GM19351 (cell line): ENCODE data around the gene AQR.

ENCODE experiments used
- ATAC-seq: cut with Tn5 transposase; IDR thresholded peaks from one replicate; pipeline ENCODE4 v1.9.1; 2021; ENCODE audit warnings: mild to moderate bottlenecking, moderate library complexity; ENCODE audit not compliant: unreplicated experiment

AQR gene

DNA sequence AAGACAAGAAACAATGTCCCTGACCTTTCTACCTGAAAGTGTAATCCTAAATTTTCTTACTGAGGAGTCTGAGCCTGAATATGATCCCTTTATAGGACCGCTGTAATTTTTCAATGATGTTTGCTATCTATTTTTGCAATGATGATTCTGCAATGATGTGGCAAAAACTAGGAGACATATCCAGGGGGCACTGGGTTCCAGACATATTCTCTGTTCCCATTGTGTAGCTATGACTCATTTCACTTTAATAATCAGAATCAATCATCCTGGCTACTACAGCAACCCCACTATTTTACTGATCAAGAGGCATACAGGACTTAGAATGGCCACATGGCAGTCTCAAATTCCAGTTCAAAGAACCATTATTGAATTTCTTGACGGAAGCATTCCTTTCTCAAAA is 85.9 kb downstream of the AQR start:
- no peak for ATAC-seq

DNA sequence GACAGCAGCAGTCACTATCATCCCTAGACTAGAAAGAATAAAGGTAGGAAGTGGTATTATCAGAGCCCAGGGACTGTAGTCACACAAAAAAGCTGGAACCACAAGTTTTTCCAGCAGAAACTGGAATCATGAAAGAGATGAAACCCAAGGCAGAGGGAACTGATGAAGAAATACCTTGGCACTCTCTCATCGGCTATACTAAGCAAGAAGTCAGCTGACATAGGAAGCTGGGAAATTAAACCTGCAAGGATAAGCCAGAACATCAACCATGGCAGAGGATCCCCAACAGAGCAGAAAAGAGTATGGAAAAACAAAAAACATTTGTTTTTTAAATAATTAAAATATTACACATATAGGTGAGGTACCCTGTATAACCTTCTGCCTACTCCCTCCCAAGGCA is 86.5 kb downstream of the AQR start:
- no peak for ATAC-seq

DNA sequence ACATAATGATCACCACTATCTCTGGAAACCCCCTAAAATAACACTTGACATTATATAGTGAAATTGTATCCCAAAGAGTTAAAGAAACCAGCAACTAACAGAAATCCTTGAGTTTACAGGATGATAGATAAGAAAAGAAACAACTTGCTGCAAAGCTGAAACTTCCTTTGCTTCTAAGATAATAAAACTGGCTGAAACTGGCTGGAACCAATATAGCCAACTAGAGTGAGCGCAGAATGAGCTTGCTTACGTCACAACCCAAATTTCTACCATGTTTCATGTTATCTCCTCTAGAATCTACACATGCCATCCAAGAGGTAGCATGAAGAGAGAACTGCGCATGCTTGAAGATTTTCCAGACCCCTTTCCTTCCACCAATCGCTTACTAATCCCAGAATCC is 90.4 kb downstream of the AQR start:
- no peak for ATAC-seq

DNA sequence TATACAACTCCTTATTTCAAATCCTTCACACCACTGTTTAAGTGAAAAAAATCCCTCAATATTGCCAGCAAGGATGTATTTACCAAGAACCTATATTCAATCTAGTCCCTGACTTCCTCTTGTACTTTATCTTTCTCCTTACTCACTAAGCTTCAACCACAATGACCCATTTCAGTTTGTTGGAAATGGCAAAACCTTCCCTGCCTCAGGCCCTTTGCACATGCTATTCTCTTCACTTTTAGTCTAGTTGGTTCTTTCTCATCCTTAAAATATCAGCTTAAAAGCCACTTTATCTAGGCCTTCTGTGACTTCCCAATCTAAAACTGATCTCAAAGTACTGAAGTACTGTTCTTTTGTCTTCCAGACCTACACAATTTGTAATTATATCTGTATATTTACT is 92.9 kb downstream of the AQR start:
- ATAC-seq: no peak

DNA sequence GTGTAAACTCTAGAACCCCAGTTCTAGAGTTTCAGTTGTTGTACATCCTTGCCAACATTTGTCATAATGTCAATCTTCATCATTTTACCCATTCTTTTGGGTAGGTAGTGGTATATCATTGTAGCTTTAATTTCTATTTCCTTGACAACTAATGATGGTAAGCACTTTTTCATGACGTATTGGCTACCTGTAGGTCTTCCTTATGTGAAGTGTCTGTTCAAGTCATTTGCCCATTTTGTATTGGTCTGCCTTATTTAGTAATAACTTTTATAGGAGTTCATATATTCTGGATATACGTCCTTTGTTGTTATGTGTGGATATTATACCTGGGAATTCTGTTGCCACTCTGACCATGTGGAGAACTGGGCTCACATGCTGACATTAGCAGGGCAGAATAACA is 100.4 kb downstream of the AQR start:
- ATAC-seq: no peak

DNA sequence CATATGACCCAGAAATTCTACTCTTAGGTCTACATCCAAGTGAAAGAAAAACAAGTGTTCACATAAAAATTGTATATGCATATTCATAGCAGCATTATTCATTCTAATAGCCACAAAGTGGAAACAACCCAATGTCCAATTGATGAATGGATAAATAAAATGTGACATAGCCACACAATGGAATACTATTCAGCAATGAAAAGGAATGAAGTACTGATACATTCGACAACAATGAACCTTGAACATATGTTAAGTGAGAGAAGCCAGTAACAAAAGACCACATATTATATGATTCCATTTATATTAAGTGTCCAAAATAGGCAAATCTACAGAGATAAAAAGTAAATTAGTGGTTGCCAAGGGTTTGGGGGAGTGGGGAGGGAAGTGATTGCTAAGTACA is 104.0 kb downstream of the AQR start:
- ATAC-seq: no peak

DNA sequence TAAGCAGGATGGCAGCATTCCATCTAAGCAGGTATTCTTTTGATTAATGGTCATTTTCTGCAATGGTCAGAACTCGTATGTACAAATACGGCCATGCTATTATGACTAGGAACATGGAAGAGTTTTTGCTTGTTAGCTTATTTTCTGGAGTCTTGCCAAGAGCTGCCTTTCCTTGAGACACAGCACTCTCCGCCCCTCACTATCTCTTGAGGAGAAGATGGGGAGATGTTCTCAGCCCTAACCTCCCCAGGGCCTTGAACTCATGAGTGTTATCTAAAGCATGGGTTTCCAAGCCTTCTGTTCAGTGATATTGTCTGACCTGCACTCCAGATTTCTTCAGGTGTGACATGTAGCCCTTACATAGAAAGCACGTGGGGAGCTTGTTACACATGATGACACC is 108.3 kb downstream of the AQR start:
- ATAC-seq: no peak

DNA sequence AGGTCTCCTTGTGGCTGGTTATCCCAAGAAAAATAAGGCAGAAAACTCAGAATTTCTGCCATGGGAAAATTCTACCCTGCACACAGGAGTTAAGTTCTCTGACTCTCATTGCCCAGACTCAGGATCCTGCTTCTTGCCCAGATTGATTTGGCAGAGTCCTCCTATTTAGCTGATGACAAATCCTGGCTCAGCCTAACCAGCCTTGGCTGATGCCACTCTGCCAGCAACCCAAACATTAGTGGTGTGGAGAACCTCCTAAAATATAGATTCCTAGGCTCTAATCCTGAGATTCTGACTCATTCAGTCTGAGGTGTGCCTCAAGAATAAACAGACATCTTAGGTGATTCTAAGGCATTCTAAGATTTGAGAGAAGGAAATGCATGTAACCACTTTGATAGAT is 113.6 kb downstream of the AQR start:
- no peak for ATAC-seq

DNA sequence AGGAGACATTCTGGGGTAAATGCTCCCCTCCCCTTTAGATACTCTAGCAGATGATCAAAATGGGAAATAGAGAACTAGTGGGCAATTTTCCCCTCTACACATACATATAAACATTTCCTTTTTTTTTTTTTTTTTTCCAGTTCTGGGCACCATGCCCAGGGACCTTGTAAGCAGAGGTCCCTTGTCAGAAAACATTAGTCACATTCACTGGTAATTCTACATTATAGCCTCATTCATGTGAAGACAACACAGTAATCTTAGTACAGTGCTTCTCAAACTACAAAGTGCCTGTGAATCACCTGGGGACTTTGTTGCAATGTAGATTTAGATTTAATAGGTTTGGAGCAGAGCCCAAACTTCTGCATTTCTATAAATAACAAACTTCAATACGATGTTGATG is 114.1 kb downstream of the AQR start:
- ATAC-seq: no peak

DNA sequence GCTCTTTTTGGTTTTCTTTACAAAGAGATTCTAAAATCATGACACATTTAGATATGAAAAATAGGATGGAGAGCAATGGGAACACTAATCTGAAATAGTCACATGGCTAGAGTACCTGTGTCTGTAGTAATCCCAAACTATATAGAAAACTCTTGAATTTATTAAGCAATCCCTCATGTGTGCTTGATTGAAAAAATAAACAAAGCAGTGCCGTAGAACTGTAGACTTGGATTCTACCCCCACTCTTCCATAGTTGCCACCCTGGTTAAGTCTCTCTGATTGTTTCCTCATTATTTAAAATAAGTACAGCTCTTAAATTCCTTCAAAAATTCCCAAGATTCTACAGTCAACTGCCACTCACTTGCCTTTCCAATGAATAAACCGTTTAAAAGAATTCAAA is 115.3 kb downstream of the AQR start:
- ATAC-seq: no peak

DNA sequence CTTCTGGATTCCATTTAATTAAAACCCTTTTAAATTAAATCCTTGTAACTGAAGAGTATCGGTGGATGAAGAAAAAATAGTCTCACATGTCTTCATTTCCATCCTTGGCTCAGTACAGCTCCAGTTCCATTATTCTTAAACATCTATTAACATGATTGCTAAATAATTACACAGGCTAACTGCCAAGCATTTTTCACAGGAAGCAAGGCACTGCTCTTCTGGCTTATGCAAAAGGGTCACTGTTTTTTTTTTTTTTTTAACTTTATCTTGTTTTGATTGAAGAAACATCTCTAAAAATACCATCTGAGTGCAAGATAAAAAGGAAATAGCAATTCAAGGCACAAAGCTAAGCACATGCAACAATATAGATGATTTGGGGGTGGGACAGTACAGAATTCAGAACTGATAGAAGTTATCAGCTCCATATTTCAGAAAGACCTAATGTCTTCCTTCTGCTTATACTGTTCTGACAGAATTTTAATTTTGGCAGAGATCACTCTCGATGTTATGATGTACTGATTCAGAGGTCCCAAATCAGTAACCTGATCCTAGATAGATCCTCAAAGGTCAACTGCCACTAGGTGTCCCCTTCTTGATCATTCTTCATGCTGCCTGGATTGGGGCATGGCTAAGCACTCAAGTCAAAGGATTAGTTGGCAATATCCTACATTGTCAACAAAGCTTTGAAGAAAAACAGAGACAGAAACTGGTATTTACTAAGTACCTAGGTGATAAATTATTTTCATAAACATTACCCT is 116.4 kb downstream of the AQR start:
- ATAC-seq: no peak

DNA sequence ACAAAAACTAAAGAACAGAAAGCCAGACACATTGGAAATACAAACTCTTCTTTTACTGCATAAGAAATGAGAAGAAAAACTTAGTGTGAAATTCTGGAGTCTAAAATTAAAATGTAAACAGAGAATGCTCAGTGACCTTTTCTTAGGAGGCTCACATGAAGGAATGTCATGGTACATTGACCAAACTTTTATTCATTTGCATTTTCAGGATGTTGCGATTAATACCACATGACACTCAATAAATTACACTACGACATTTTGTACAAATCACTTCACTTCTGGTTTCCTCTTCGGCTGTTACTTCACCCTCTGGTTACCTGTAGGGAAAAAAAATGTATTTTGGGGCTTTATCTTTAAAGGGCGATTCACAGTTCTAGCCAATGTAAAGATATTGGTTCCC is 117.8 kb downstream of the AQR start:
- ATAC-seq: no peak

DNA sequence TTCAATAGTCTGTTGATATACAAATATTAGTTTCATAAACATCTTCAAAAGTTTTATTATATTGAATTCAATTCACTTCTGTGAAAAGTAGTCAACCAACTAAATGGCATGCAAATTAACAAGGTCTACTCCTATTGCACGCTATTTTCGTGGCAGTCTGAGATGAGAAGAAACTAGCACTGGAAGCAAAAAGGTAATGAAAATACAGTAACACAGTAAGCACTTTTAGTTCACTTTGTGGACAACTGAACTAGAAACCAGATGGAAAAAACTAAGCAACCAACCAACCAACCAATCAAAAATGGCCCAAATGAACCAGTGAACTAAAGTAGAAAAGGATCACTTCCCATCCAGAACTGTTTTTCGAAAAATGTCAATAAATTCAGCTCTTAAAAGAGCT is 118.5 kb downstream of the AQR start:
- ATAC-seq: no peak

DNA sequence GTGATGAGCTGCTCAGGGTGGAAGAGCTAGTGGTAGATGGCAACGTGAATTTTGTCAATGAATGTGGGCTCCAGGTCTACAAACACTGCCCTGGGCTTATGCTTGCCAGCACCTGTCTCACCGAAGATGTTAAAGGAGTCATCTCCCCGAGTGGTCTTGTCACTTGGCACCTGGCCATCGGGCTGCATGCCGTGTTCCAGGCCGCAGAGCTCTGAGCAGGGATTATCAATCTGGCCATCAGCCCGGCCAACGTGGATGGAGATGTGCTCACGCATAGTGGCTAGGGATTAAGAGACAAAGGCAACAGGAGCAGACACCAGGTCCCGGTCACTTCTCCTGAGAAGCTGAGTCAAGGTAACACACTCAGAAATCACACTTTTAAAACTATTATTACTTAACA is 119.4 kb downstream of the AQR start:
- no peak for ATAC-seq

DNA sequence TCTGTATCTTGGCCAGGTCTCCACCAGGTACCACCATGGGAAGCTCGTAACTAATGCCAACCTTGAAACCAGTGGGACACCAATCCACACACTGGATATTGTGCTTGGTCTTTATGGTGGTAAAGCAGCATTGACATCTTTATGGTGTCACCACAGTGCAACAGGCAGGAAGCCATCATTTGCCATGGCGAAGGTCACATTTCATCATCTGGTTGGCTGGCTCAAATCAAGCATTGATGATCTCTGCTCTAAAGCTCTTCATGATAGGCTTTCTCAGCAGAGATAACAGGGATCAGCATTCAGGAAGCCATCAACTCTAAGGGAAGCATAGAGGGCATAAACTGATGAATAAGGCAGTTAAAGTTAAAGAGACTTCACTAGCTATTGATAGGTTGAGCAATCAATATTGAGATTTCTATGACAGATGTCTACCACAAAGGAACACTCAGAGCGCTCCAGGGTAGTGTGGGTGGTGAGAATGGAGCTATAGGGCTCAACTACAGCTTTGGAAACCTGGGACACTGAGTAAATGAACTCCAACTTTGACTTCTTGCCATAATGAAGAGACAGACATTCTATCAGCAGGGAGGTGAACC is 120.1 kb downstream of the AQR start:
- no peak for ATAC-seq

DNA sequence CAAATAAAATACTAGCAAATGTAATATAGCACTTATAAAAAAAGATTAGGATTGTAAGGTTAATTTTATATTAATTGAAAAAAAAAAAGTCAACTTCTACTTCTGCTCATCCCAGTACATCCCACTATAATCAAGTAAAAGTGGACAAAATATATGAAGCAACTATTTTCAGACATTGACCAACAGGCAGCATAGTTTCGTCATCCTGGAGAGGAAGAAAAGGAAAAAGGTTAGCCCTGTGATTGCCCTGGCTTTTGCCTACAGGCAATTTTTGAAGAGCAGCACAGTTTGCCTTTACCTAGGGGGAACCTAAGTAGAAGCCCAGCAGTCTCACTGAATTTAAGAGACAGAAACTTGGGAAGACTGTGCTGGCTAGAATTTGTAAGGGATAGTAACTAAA is 121.9 kb downstream of the AQR start:
- no peak for ATAC-seq

DNA sequence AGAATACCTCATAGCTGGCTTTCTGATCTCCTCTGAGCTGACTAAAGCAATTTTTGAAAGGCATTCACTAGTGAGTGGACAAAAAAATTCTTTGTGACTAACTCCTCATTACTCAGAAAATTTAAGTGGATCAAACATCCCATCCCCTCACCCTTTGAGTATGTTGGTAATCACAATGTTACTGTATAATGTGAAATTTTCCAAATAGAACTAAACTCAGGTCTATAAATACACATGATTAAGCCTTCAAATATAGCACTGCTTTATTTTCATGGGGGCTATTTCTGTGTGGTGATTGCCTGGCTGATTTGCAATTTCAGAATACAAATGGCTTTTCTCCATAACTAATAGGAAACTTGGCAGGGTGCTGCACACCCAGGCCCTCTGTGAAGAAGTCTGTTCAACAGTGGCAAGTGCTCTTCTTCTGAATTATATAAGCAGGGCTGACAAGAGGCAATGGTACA is 128.2 kb downstream of the AQR start:
- ATAC-seq: no peak

DNA sequence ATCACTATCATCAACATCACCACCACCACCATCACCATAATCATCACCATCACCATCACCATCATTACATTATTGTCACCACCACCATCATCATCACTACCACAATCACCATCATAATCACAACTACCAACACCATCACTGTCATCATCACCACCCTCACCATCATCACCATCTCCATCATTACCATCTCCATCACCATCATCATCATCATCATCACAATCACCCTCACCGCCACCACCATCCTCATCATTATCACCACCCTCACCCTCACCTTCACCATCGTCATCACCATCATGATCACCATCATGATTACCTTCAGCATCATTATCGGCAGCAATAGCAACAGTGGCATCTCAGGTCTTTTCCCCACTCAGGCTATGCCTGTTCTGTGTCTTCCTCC is 131.3 kb downstream of the AQR start:
- no peak for ATAC-seq

DNA sequence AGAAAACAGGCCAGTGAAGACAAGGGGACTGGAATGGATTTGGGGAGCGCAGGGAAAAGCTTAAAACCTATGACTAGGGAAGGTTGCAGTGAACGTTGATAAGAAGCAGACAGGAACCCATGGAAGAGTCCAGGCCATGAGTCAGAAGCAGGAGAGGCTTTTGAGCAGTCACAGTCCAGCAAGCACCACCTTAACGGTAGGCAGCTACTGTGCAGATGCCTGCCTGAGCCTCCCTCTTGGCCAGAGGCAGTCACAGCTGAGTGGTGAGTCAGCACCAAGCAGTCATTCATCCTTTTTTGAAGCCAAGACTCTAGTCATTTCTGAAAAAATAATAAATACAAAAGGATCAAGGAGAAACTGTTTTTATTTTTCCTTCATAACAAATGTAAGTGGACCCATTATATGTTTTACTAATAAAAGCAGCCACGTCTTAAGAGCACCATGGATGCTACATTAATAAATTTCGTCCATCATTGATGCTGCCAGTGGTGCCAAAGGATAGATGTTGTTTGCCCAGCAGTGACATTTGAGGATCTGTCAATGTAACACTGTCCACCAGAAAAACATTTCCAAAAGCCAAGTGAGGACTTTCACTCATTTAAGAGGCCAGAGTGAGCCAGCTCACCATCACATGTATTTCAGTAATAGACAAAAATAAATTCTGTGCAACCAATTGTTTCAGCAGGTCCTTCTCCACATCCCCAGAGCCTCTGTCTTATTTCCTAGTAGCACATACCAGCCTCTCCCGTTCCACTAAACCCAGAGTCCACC is 132.1 kb downstream of the AQR start:
- ATAC-seq: no peak

DNA sequence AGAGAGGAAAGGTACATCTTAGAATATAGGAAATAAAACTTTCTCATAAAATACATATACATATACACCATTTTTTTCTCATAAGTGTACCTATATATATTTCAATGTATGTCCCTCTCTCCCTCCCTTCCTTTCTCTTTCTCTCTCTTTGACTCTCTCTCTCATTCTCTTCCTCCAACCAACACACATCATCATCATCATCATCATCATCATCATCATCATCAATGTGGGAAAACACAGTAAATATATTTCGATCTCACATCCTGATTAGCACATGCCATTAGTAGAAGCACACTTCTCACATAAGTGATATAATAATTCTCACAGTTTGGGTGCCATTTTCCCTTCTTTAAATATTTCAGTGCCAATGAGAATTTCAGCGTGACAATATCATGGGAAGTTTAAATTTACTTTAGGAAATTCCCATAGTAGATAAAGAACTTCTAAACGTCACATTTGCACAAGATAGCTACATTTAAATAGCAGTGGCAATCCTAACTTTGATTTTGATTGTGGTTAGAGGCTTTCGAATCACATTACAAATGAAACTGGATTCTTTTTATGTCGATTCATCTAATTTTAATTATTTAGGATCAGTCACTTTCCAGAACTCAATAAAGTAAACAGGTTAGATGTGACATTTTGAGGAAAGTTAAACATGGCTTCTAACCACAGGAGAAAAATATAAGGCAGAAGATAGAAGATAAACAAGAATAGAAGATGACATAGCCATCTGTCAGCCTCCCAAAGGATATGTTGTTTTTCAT is 141.2 kb downstream of the AQR start:
- ATAC-seq: no peak

DNA sequence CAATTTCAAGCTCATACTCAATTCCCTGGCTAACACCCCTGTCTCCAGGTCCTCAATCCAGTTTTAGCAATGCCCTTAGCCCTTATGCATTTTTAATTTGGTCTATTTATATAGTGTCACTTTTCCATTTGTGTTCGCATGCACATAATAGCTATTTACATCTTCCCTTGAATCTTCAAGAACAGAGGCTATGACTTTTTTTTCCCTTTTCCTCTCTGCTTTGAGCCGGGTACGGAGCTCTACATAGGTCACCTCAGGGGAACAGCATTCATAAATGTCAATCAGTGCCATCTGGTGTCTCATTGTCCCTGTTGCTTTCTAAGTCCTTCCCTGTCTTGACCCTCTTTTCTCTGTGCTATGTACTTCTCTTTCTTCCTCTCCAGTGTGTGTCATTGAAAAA is 147.7 kb downstream of the AQR start:
- ATAC-seq: no peak
